Activated CD8-positive, alpha-beta memory T cell treated with anti-CD3 and anti-CD28 coated beads for 1 hour (primary cell): Measurements from ENCODE around the gene NFKBIA.
"Not testable (repeated sequence)": the region's sequence is repeated elsewhere in the genome, so short reads cannot be mapped to it uniquely, and the experiment has no call there.

ENCODE experiments used
- DNase-seq, 2 donors: peaks; one replicate each; pipeline ENCODE4 v3.0.0-alpha.2; 2020; ENCODE audit warnings: low read depth in 1 of 2; ENCODE audit errors: extremely low read depth in 1 of 2

Gene NFKBIA

GRCh38 chr14:35369701-35370191 is 34.8 kb downstream of the NFKBIA start:
- no peak for DNase-seq

GRCh38 chr14:35368583-35369392 is 35.8 kb downstream of the NFKBIA start:
- no peak for DNase-seq

GRCh38 chr14:35368139-35368460 is 36.4 kb downstream of the NFKBIA start:
- no peak for DNase-seq

- DNase-seq = no peak
Measured at GRCh38 chr14:35367056-35367372, 37.5 kb downstream of the NFKBIA start.

DNA sequence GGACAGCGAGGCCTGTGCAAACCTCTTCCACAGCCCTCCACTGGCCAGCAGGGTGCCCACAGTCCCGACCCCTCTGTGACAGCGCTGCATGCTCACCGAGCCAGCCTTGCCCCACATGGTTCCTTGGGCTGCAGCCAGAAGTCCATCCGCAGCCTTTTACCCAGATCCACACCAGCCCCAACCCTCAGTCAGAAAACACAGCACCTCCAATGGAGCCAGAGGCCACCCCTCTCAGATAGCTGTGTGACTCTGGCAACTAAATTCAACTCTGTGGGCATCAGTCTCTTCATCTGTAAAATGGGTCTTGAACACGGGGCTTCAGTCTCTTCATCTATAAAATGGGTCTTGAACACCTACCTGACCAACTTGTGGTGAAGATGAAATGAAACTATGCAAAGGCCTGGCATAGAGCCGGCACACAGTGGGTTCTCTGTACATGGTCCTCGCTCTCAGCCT is 38.0 kb downstream of the NFKBIA start:
- DNase-seq = no peak

DNA sequence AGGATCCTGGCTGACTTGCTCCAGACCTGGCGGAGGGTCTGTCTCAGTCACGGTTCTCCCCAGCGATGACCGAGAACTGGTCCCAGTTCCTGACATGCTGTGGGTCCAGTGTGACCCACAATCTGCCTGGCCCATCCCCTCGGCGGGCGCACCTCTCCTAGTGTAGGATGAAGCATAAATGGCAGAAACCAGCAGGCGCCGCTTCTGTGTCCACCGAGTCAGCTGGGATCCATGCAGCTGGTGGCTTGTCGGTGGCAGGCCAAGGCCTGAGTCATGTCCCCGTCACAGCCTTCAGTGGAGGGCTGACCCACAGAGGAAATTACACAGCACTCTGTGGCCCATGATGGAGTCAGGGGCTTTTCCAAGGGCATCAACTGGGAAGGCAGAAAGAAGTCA is 38.5 kb downstream of the NFKBIA start:
- no peak for DNase-seq

DNA sequence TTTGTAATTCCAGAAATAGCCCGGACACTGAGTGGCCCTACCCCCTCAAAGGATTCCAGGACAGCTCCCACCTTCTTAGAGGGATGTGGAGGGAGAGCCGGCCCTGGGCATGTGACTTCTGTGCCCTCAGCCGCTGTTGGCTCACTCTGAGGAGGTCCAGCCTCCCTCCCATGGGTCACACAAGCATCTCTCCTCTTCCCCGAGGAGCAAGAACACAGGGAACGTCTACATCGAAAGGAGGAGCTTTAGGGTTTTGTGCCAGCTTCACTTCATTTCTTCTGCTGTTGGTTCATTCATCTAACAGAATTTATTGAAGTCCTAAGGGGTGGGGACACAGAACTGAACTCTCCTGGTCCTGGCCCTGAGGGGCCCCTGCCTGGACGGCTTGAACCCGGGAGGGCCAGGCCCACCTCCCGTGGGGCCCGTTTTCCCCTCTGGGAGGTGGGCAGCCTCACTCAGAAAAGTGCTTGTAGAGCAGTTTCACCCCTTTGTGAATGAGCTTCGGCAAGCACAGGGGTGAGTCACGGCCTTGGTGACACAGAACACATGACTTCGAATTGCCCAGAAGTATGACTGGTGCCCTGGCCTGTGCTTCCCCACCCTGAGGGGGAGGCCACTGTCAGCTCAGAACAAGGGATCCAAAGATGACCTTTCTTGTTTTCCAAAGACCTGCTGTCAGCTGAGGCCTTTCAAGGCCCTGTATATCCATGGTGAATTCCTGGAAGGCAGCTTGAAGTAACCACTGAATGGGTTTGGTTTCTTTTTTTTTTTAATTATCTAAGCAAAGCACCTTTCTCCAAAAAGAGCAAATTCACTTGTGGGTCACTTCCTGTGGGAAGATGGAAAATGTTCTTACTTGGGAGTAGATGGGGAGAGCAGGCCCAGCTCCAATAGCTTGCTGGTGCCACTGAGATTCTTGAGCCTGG is 39.2 kb downstream of the NFKBIA start:
- DNase-seq = peak; percentile 16 to 35

GRCh38 chr14:35362911-35363374 is 41.6 kb downstream of the NFKBIA start:
- DNase-seq = no peak

DNA sequence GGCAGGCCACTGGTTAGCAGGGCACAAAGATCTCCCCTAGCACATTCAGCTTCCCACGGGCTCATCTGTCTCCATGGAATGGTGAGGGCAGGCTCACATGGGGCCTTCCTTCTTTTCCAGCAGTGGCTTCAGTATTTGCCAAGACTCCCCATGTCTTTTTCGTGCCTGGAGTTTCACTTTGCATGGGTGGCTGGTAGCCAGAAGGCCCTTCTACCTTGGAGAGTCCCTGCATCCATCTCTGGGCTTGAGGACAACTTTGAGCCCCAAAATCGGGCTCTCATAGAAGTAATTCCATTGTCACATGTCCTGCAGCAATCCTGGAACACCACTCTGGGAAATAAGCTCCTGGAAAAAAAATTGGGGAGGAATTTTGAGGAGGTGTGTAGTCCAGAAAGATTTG is 42.1 kb downstream of the NFKBIA start:
- no peak for DNase-seq

DNA sequence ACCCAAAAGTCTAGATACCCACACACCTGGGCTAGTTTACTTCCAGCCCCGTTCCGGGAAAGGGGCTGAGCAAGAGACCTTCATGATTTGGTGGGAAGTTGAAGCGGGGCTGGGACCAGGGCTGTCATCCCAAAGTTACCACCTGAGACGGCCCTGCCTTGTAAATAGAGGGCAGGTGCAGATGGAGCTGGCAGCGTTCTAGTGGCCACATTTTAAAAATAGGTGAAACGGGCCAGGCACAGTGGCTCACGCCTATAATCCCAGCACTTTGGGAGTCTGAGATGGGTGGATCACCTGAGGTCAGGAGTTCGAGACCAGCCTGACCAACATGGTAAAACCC is 43.4 kb downstream of the NFKBIA start:
- DNase-seq = no peak

- DNase-seq = not testable (repeated sequence)
Measured at GRCh38 chr14:35359655-35360054, 44.9 kb downstream of the NFKBIA start.

- DNase-seq = no peak
Measured at GRCh38 chr14:35355981-35356841, 48.3 kb downstream of the NFKBIA start.

- DNase-seq = not testable (repeated sequence)
Measured at GRCh38 chr14:35355235-35355634, 49.3 kb downstream of the NFKBIA start.

- no peak for DNase-seq
Measured at GRCh38 chr14:35353409-35354172, 51.0 kb downstream of the NFKBIA start.

GRCh38 chr14:35352274-35353233 is 52.0 kb downstream of the NFKBIA start:
- no peak for DNase-seq

GRCh38 chr14:35351897-35352273 is 52.7 kb downstream of the NFKBIA start:
- no peak for DNase-seq
